ENCODE measurements around the gene PAIP2B.
A peak's percentile ranks its signal among the peaks of the same experiment; 100 is the strongest.

Gene PAIP2B

GRCh38 chr2:71155846-71156245 lies 71.1 kb downstream of the PAIP2B start:
- Histone ChIP-seq H3K36me3 (ENCODE audit: insufficient read depth, low read length) (no peaks in the 10 kb centered on the region), H3K79me2 (ENCODE audit: insufficient read depth, low read length) (no peaks in the 10 kb centered on the region), H3K9me3 (ENCODE audit: insufficient read depth, low read depth, low read length) (no peaks in the 10 kb centered on the region), H3K9ac (ENCODE audit: low read depth, low read length, poor library complexity, severe bottlenecking) (no peak overlapping the region), H2AFZ (ENCODE audit: low read length) (no peak overlapping the region), H3K4me1 (ENCODE audit: insufficient read depth, low read length, poor library complexity, severe bottlenecking) (no peaks in the 10 kb centered on the region), H3K4me3 (ENCODE audit: low read length, poor library complexity, severe bottlenecking) (no peak overlapping the region), H3K27me3 (ENCODE audit: insufficient read depth, low read length, poor library complexity, severe bottlenecking) (no peaks in the 10 kb centered on the region), H4K20me1 (ENCODE audit: insufficient read depth, low read length, poor library complexity, severe bottlenecking) (no peaks in the 10 kb centered on the region), H3F3A (ENCODE audit: low read depth) (no peaks in the 10 kb centered on the region), H3K4me2 (ENCODE audit: low read depth, low read length, poor library complexity, severe bottlenecking) (no peak overlapping the region), H3K9me2 (replicated peaks; ENCODE audit: low read depth, low read length) (no peaks in the 10 kb centered on the region)
- TF ChIP-seq EZH2phosphoT487 (IDR thresholded peaks at IDR 0.05; ENCODE audit: borderline replicate concordance) = no peak
- TF ChIP-seq CTCF (conservative IDR thresholded peaks at IDR 0.05; ENCODE audit: low read length) = no peak

GRCh38 chr2:71154798-71155197 lies 72.1 kb downstream of the PAIP2B start:
- H3K9ac ChIP-seq (ENCODE audit: low read depth, low read length, poor library complexity, severe bottlenecking) = no peak overlapping the region
- H3K4me1 ChIP-seq (ENCODE audit: insufficient read depth, low read length, poor library complexity, severe bottlenecking) = no peaks in the 10 kb centered on the region
- H3K36me3 ChIP-seq (ENCODE audit: insufficient read depth, low read length) = peaks cover 9% of the 10 kb centered on the region; the same call in 1 of the 2 replicates
- H3K9me2 ChIP-seq (replicated peaks; ENCODE audit: low read depth, low read length) = no peaks in the 10 kb centered on the region
- H3F3A ChIP-seq (ENCODE audit: low read depth) = no peaks in the 10 kb centered on the region
- H3K9me3 ChIP-seq (ENCODE audit: insufficient read depth, low read depth, low read length) = no peaks in the 10 kb centered on the region
- no peak overlapping the region for H3K4me3 ChIP-seq (ENCODE audit: low read length, poor library complexity, severe bottlenecking)
- no peak overlapping the region for H3K4me2 ChIP-seq (ENCODE audit: low read depth, low read length, poor library complexity, severe bottlenecking)
- no peaks in the 10 kb centered on the region for H4K20me1 ChIP-seq (ENCODE audit: insufficient read depth, low read length, poor library complexity, severe bottlenecking)
- no peak overlapping the region for H2AFZ ChIP-seq (ENCODE audit: low read length)
- no peaks in the 10 kb centered on the region for H3K27me3 ChIP-seq (ENCODE audit: insufficient read depth, low read length, poor library complexity, severe bottlenecking)
- H3K79me2 ChIP-seq (ENCODE audit: insufficient read depth, low read length) = no peaks in the 10 kb centered on the region
- TF ChIP-seq EZH2phosphoT487 (IDR thresholded peaks at IDR 0.05; ENCODE audit: borderline replicate concordance) (no peak), CTCF (conservative IDR thresholded peaks at IDR 0.05; ENCODE audit: low read length) (peak; percentile 41)

- no peak for TF ChIP-seq EZH2phosphoT487 (IDR thresholded peaks at IDR 0.05; ENCODE audit: borderline replicate concordance)
- TF ChIP-seq CTCF (conservative IDR thresholded peaks at IDR 0.05; ENCODE audit: low read length) = no peak
- H3K4me1 ChIP-seq (ENCODE audit: insufficient read depth, low read length, poor library complexity, severe bottlenecking) = no peaks in the 10 kb centered on the region
- H3K9me3 ChIP-seq (ENCODE audit: insufficient read depth, low read depth, low read length) = no peaks in the 10 kb centered on the region
- no peaks in the 10 kb centered on the region for H4K20me1 ChIP-seq (ENCODE audit: insufficient read depth, low read length, poor library complexity, severe bottlenecking)
- H3K79me2 ChIP-seq (ENCODE audit: insufficient read depth, low read length) = no peaks in the 10 kb centered on the region
- H3K4me2 ChIP-seq (ENCODE audit: low read depth, low read length, poor library complexity, severe bottlenecking) = no peak overlapping the region
- no peak overlapping the region for H2AFZ ChIP-seq (ENCODE audit: low read length)
- peaks cover 14% of the 10 kb centered on the region; the same call in 1 of the 2 replicates for H3K36me3 ChIP-seq (ENCODE audit: insufficient read depth, low read length)
- H3F3A ChIP-seq (ENCODE audit: low read depth) = no peaks in the 10 kb centered on the region
- H3K9ac ChIP-seq (ENCODE audit: low read depth, low read length, poor library complexity, severe bottlenecking) = no peak overlapping the region
- no peak overlapping the region for H3K4me3 ChIP-seq (ENCODE audit: low read length, poor library complexity, severe bottlenecking)
- H3K9me2 ChIP-seq (replicated peaks; ENCODE audit: low read depth, low read length) = no peaks in the 10 kb centered on the region
- no peaks in the 10 kb centered on the region for H3K27me3 ChIP-seq (ENCODE audit: insufficient read depth, low read length, poor library complexity, severe bottlenecking)
These were observed 72.6 kb downstream of the PAIP2B start for GRCh38 chr2:71154279-71154678.
